Mammary epithelial cell (primary cell): ENCODE results near the gene PPME1.

Experiments used
- CTCF ChIP-seq, 2 donors: IDR thresholded peaks in 1 of 2; conservative IDR thresholded peaks in 1 of 2; 2 replicates each; pipeline ENCODE4 v1.5.1; 2011 to 2012; ENCODE audit warnings: inconsistent platforms in 2 of 2, low read length in 2 of 2, mild to moderate bottlenecking in 2 of 2, control low read depth in 1 of 2, low read depth in 1 of 2; ENCODE audit not compliant: insufficient read depth in 1 of 2; ENCODE audit errors: extremely low read depth in 1 of 2
- EZH2 ChIP-seq: IDR thresholded peaks from 2 replicates; pipeline ENCODE4 v1.6.1; 2012; ENCODE audit warnings: low read length, inconsistent platforms, borderline replicate concordance

GRCh38 chr11:74171997-74172396 lies 908 bp downstream of the PPME1 start:
- no peak for TF ChIP-seq EZH2
- no peak for TF ChIP-seq CTCF (conservative IDR thresholded peaks at IDR 0.05 in 1 of 2, IDR thresholded peaks at IDR 0.05 in 1 of 2; ENCODE audit: extremely low read depth in 1 of 2, insufficient read depth in 1 of 2, low read depth in 1 of 2, low read length in 2 of 2)
